ENCODE measurements around the gene TMEM87B.
"Not testable (repeated sequence)": the region's sequence is repeated elsewhere in the genome, so short reads cannot be mapped to it uniquely, and the experiment has no call there.

- TF ChIP-seq CTCF, EP300, POLR2A (IDR thresholded peaks at IDR 0.05): not testable (repeated sequence)
Observed at GRCh38 chr2:112040066-112040465, 15.0 kb upstream of the TMEM87B start.
